GM12874 (cell line): Measurements from ENCODE around the gene GUCY2C.

Experiments used
- CTCF ChIP-seq: IDR thresholded peaks from 2 replicates; pipeline ENCODE4 v1.5.1; 2011; ENCODE audit warnings: low read depth, mild to moderate bottlenecking, control low read depth, low read length, moderate library complexity; ENCODE audit not compliant: insufficient read depth

Gene GUCY2C

GRCh38 chr12:14577344-14577743 lies 119.1 kb downstream of the GUCY2C start:
- no peak for TF ChIP-seq CTCF

- TF ChIP-seq CTCF, result no peak
These were observed 119.5 kb downstream of the GUCY2C start for GRCh38 chr12:14576896-14577295.

- TF ChIP-seq CTCF, result no peak
These were observed 120.8 kb downstream of the GUCY2C start for GRCh38 chr12:14575585-14575984.

- no peak for TF ChIP-seq CTCF
These were observed 123.3 kb downstream of the GUCY2C start for GRCh38 chr12:14573118-14573517.

- TF ChIP-seq CTCF, result peak; percentile 11; the same call in 1 of the 2 replicates
These were observed 124.0 kb downstream of the GUCY2C start for GRCh38 chr12:14572401-14572800.

GRCh38 chr12:14571779-14572178 lies 124.6 kb downstream of the GUCY2C start:
- no peak for TF ChIP-seq CTCF

- no peak for TF ChIP-seq CTCF
These were observed 126.2 kb downstream of the GUCY2C start for GRCh38 chr12:14570231-14570630.

- TF ChIP-seq CTCF, result no peak
These were observed 128.8 kb downstream of the GUCY2C start, which contains the start of gene PLBD1 for GRCh38 chr12:14567351-14568162. PLBD1 (minus strand) TSS chr12:14567883; CDS start chr12:14567696, 187 bp downstream.
